Neural crest cell (in vitro differentiated cells): ENCODE data around the gene SETBP1. TPM values are rescaled to one million over a fixed set of nuclear protein-coding genes. Genes with fewer than 3 reads are reported as not detected.

Experiments used
- DNase-seq: peaks from one replicate; pipeline ENCODE4 v3.0.0; 2021; ENCODE audit warnings: low read depth, mixed read lengths, low spot score
- H3K27ac Mint-ChIP-seq: one replicate; pipeline ENCODE4 v1.8.0; 2021; ENCODE audit warnings: mild to moderate bottlenecking, mixed read lengths; ENCODE audit not compliant: unreplicated experiment
- H3K27me3 Mint-ChIP-seq: 2 replicates; pipeline ENCODE4 v1.8.0; 2021; ENCODE audit warnings: low read depth, mild to moderate bottlenecking, mixed read lengths
- H3K36me3 Mint-ChIP-seq: 2 replicates; pipeline ENCODE4 v1.8.0; 2021; ENCODE audit warnings: low read depth, mild to moderate bottlenecking, mixed read lengths
- H3K4me1 Mint-ChIP-seq: 2 replicates; pipeline ENCODE4 v1.8.0; 2021; ENCODE audit warnings: mixed read lengths
- H3K4me3 Mint-ChIP-seq: one replicate; pipeline ENCODE4 v1.8.0; 2021; ENCODE audit warnings: mild to moderate bottlenecking, mixed read lengths
- H3K9me3 Mint-ChIP-seq: 2 replicates; pipeline ENCODE4 v1.8.0; 2021; ENCODE audit warnings: mixed read lengths
- CTCF ChIP-seq: fragments of 200-600 bp; sonication (generic); conservative IDR thresholded peaks from 2 replicates; pipeline ENCODE4 v1.5.0; 2021; ENCODE audit warnings: antibody characterized with exemption, mild to moderate bottlenecking
- total RNA-seq: library from RNA; stranded (reverse); gene quantifications from 2 replicates; pipeline ENCODE4 v1.2.1, GENCODE V29; 2021

The SETBP1 gene
- total RNA-seq, 1 donor from 2014 or later, result 38.9 TPM

DNA sequence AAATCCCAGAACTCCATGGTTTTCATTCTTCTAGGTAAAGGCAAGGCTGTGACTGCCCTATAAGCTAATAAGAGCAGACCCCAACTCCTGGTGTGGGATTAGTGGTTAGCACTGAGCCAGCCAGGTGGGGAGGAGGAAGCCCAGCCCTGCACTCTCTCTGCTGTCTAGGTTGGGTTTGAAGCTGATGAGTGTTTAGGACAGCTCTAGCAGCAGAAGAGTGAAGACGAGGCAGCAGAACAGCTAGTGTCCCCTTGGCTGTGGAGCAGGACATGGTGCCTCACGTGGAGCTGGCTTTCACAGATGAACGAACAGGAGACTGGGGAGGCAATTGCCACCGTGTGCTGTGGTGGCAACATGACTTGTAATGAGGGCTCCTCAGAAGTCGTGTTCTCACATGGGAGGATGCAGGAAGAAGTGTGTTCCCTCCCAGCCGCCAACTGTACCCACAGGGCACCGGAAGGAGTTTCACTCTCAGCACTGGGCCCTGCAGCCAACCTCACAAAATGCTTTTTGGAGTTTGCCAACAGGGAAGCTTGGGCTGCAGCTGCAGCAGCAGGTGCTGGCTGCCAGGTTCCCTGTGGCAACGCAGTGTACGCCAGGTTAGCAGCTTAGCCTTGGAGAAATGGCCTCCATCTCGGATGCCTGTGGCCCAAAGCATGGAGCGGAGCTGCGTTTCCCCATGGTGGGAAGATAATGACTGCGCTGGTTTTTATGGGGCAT is 328.2 kb downstream of the SETBP1 start:
- peaks cover 6% of the 10 kb centered on the region for H3K36me3 Mint-ChIP-seq
- H3K27me3 Mint-ChIP-seq, result no peaks in the 10 kb centered on the region
- TF ChIP-seq CTCF, result no peak
- no peak for DNase-seq
- H3K4me1 Mint-ChIP-seq, result peaks cover 12% of the 10 kb centered on the region
- H3K4me3 Mint-ChIP-seq, result no peak overlapping the region
- H3K27ac Mint-ChIP-seq, result no peak overlapping the region
- no peaks in the 10 kb centered on the region for H3K9me3 Mint-ChIP-seq

DNA sequence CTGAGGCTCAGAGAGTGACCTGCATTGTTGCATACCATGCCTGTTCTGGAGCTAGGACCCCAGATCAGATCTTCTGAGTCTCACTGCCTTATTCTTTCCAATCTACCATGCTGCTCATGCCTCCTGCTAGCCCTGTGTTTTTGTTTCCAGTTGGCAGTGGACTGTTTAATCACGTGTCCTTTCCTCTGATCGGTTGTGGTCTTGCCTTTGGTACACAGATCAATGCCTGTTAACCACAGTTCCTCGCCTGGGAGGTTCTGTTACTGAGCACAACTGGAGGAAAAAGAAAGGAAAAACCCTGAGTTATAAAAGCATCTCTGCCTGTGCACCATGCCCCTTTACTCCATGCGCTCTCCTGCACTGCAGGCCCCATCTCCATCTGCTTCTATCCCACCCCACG is 329.1 kb downstream of the SETBP1 start:
- no peak overlapping the region for H3K4me3 Mint-ChIP-seq

GRCh38 chr18:45012286-45012685 is 331.6 kb downstream of the SETBP1 start:
- peaks cover 3% of the 10 kb centered on the region for H3K36me3 Mint-ChIP-seq
- H3K9me3 Mint-ChIP-seq, result no peaks in the 10 kb centered on the region
- TF ChIP-seq CTCF, result no peak
- H3K27ac Mint-ChIP-seq, result no peak overlapping the region
- peaks cover 39% of the 10 kb centered on the region for H3K4me1 Mint-ChIP-seq
- H3K27me3 Mint-ChIP-seq, result no peaks in the 10 kb centered on the region
- H3K4me3 Mint-ChIP-seq, result no peak overlapping the region
- DNase-seq, result no peak

More for the DNA sequence above, 329.1 kb downstream of the SETBP1 start:
- TF ChIP-seq CTCF, result no peak
- DNase-seq, result no peak
- no peaks in the 10 kb centered on the region for H3K9me3 Mint-ChIP-seq
- H3K4me1 Mint-ChIP-seq, result peaks cover 17% of the 10 kb centered on the region
- H3K27ac Mint-ChIP-seq, result no peak overlapping the region
- peaks cover 6% of the 10 kb centered on the region for H3K36me3 Mint-ChIP-seq
- no peaks in the 10 kb centered on the region for H3K27me3 Mint-ChIP-seq

GRCh38 chr18:45014047-45014501 is 333.4 kb downstream of the SETBP1 start:
- H3K4me1 Mint-ChIP-seq, result peaks cover 42% of the 10 kb centered on the region

GRCh38 chr18:45015788-45016128 is 335.1 kb downstream of the SETBP1 start:
- DNase-seq, result no peak
- H3K36me3 Mint-ChIP-seq, result no peaks in the 10 kb centered on the region
- peaks cover 42% of the 10 kb centered on the region for H3K4me1 Mint-ChIP-seq
- H3K9me3 Mint-ChIP-seq, result no peaks in the 10 kb centered on the region
- H3K4me3 Mint-ChIP-seq, result peak overlapping the region; percentile 67
- no peaks in the 10 kb centered on the region for H3K27me3 Mint-ChIP-seq
- TF ChIP-seq CTCF, result no peak
- peak overlapping the region; percentile 91 for H3K27ac Mint-ChIP-seq

More at GRCh38 chr18:45014047-45014501, 333.4 kb downstream of the SETBP1 start:
- no peak for DNase-seq
- no peak overlapping the region for H3K4me3 Mint-ChIP-seq
- H3K27me3 Mint-ChIP-seq, result no peaks in the 10 kb centered on the region
- H3K27ac Mint-ChIP-seq, result peak overlapping the region; percentile 52
- no peaks in the 10 kb centered on the region for H3K36me3 Mint-ChIP-seq
- H3K9me3 Mint-ChIP-seq, result no peaks in the 10 kb centered on the region
- TF ChIP-seq CTCF, result peak; percentile 17
